Panc1 (cell line): ENCODE data around the gene MEIS1. TPM values are rescaled to one million over a fixed set of nuclear protein-coding genes. Genes with fewer than 3 reads are reported as not detected.

Source experiments
- ATAC-seq: fragments of 200-7000 bp; cut with Tn5 transposase; 2 replicates; pipeline ENCODE4 v1.9.1; 2020; ENCODE audit warnings: mild to moderate bottlenecking, moderate library complexity
- BruUV-seq: library from RNA; stranded (reverse); fragments of 400-500 nt; replicated peaks from 2 replicates; lab custom pipeline; 2021; lab: Mats Ljungman, UMichigan
- CTCF ChIA-PET: fragments of 300-600 bp; sonication (Branson Sonifier 250); formaldehyde crosslinking; loops from one replicate; lab custom pipeline; 2022; ENCODE audit warnings: antibody characterized with exemption; lab: Charles Lee
- POLR2A ChIA-PET: fragments of 300-600 bp; sonication (Branson Sonifier 250); formaldehyde crosslinking; loops from one replicate; lab custom pipeline; 2022; ENCODE audit warnings: antibody characterized with exemption; lab: Charles Lee
- DNase-seq: peaks from one replicate; pipeline ENCODE4 v3.0.0-alpha.2; 2010; ENCODE audit warnings: low read depth, low spot score
- H3K27ac ChIP-seq: 2 replicates; pipeline ENCODE4 v1.5.1; 2011; ENCODE audit warnings: mild to moderate bottlenecking, low read length, inconsistent platforms
- H3K27me3 ChIP-seq: fragments of 200-500 bp; sonication (Bioruptor generic); 2 replicates; pipeline ENCODE4 v1.6.0; 2014; ENCODE audit warnings: low read length, inconsistent platforms; ENCODE audit not compliant: control insufficient read depth, insufficient read depth
- H3K36me3 ChIP-seq: fragments of 200-500 bp; sonication (Bioruptor generic); 2 replicates; pipeline ENCODE4 v1.5.1; 2014; ENCODE audit warnings: inconsistent platforms, mild to moderate bottlenecking, low read length, moderate library complexity; ENCODE audit not compliant: control insufficient read depth, insufficient read depth
- H3K4me1 ChIP-seq: 2 replicates; pipeline ENCODE4 v1.5.1; 2011; ENCODE audit warnings: inconsistent platforms, mild to moderate bottlenecking, low read length, moderate library complexity; ENCODE audit not compliant: control insufficient read depth, insufficient read depth
- H3K4me3 ChIP-seq, 2 experiments: 2 replicates each; pipeline ENCODE4 v1.5.1; 2011 to 2012; ENCODE audit warnings: low read depth in 2 of 2, low read length in 2 of 2, mild to moderate bottlenecking in 2 of 2, inconsistent platforms in 1 of 2, moderate library complexity in 1 of 2
- H3K9me3 ChIP-seq: fragments of 200-500 bp; sonication (Bioruptor generic); 2 replicates; pipeline ENCODE4 v1.5.1; 2014; ENCODE audit warnings: low read depth, mild to moderate bottlenecking, inconsistent platforms, low read length, moderate library complexity; ENCODE audit not compliant: control insufficient read depth, insufficient read depth
- CTCF ChIP-seq: fragments of 450-650 bp; IDR thresholded peaks from 2 replicates; pipeline ENCODE4 v1.5.1; 2017; ENCODE audit warnings: mild to moderate bottlenecking
- POLR2AphosphoS5 ChIP-seq: IDR thresholded peaks from 2 replicates; pipeline ENCODE4 v1.6.1; 2012; ENCODE audit warnings: mild to moderate bottlenecking, low read depth, low read length, moderate library complexity
- REST ChIP-seq, 2 experiments: IDR thresholded peaks; 2 replicates each; pipeline ENCODE4 v1.6.1; 2011 to 2012; ENCODE audit warnings: low read depth in 2 of 2, control low read depth in 1 of 2, low read length in 1 of 2, mild to moderate bottlenecking in 1 of 2, moderate library complexity in 1 of 2; ENCODE audit not compliant: insufficient read depth in 1 of 2
- SIN3A ChIP-seq: IDR thresholded peaks from 2 replicates; pipeline ENCODE4 v1.6.1; 2012; ENCODE audit warnings: low read depth, mild to moderate bottlenecking, low read length, moderate library complexity, borderline replicate concordance; ENCODE audit not compliant: insufficient read depth
- TCF7L2 ChIP-seq: IDR thresholded peaks from 2 replicates; pipeline ENCODE4 v1.6.1; 2011; ENCODE audit warnings: mild to moderate bottlenecking, low read depth, low read length, inconsistent platforms
- in situ Hi-C: cut with HindIII; loops from 2 replicates; pipeline ENCODE4 v1.10.0; 2016; ENCODE audit warnings: low sequenced_read_pairs, low pct_unique_long_range_greater_than_20kb
- intact Hi-C: fragments of 100-400 bp; cut with micrococcal nuclease; formaldehyde crosslinking; loops from one replicate; pipeline ENCODE4 v1.10.0; 2022; ENCODE audit not compliant: unreplicated experiment
- total RNA-seq: library from RNA; stranded (reverse); gene quantifications from one replicate; pipeline ENCODE4 v1.2.1, GENCODE V29; 2021; ENCODE audit not compliant: unreplicated experiment

The MEIS1 gene
- total RNA-seq, 1 experiment from 2014 or later = 2.0 TPM

DNA sequence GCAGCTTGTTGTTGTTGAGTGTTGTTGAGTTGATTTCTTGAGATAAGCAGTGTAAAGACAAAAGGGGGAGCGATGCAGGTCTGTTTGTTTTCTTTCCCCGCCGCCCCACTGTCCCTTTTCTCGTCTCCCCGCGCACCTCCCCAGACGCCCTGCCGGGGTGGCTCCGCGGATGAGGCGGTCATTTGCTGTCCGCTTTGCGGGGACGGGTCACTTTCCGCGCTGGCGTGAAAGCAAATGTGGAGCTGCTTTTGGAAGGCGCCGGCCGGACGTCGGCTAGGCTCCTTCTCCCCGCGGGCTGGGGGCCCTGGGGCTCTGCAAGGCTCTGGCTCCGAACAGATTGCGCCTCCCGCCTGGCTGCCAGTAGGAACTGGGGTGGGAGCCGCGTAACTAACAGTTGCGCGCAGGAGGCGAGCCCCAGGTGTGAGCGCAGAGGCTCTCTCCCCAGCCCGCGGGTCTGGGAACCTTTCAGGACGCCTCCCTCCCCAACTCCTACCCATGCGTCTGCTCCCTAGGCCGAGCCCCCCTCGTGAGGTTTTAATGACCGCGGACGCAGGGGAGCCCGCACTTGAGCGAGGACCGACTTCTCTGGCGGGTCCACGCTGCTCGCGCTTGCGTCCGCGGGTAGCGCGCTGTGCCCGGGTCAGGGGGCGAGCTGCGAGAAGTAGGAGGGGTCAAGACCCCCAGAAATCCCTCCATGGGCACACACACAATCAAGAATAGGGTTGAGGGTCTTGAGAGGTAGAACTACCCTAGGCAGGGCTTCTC, 146.6 kb downstream of the MEIS1 start:
- no TSS peak for BruUV-seq
- ChIA-PET POLR2A (interaction anchor here (0.8 kb wide), 1 partner anchor 1255 kb away, joined by 3 read pairs; no protein-coding TSS in a partner anchor), CTCF (no interaction called here)
- no peak for DNase-seq
- ATAC-seq = no peak
- intact Hi-C loops (no loop called here), in situ Hi-C loops (no loop called here)
- Histone ChIP-seq H3K36me3 (no peaks in the 10 kb centered on the region; the same call in 1 of the 2 replicates), H3K9me3 (no peaks in the 10 kb centered on the region), H3K4me3 (no peak overlapping the region), H3K27me3 (peaks cover 61% of the 10 kb centered on the region), H3K4me1 (peaks cover 20% of the 10 kb centered on the region), H3K27ac (no peak overlapping the region)
- no peak for TF ChIP-seq POLR2AphosphoS5

DNA sequence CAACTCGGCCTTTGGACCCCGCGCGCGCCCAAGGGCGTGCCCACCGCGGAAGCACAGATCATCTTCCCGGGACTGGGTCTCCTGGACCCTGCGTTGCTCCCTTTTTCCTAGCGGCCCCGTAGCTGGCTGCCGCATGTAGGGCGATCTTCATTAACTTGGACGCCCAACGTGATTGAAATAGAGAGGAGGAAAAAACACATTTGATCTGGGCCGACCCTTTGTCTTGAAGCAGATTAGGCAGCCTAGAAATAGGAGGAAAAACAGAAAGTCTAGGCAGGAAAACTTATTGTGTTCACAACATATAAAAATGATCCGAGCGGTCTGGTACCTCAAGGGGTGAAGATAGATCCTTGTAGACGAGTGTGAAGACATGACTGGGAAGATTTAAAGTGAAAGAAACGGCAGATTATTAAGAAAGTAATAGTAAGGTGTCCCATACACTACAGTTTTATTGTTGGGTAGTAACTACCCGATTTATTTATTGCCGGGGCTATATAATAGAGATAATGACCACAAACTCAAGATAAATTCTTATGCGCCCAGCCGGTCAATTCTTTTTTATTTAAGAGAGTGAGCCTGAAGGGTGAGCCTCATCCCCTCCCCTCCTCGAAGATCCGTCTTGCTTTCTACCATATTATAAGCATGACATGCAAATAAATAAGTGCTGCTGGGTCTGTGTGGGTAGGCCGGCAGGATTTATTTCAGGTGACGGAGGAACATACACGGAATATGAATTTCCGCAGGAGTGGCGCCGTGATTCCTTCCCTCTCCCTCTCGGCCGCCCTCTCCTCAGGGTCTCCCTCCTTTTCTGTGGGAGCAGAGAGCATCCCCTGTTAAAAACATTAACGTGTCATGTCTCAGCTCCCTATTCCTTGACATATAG, 147.4 kb downstream of the MEIS1 start:
- Histone ChIP-seq H3K9me3 (no peaks in the 10 kb centered on the region), H3K27ac (no peak overlapping the region), H3K36me3 (no peaks in the 10 kb centered on the region; the same call in 1 of the 2 replicates), H3K4me1 (peaks cover 13% of the 10 kb centered on the region), H3K4me3 (no peak overlapping the region), H3K27me3 (peaks cover 59% of the 10 kb centered on the region)
- intact Hi-C loops = no loop called here
- no peak for DNase-seq
- CTCF ChIA-PET = no interaction called here
- no peak for ATAC-seq
- POLR2A ChIA-PET = no interaction called here
- no TSS peak for BruUV-seq
- in situ Hi-C loops = no loop called here
- TF ChIP-seq POLR2AphosphoS5 = no peak
- no peak for TF ChIP-seq REST (IDR thresholded peaks at IDR 0.05; ENCODE audit: insufficient read depth in 1 of 2, low read depth in 2 of 2, low read length in 1 of 2)
- no peak for TF ChIP-seq TCF7L2
- no peak for TF ChIP-seq CTCF
- no peak for TF ChIP-seq SIN3A
